ENCODE measurements around the gene SHB.

GRCh38 chr9:37959976-37960375, 109.1 kb downstream of the SHB start:
- no peak for TF ChIP-seq CREB1 (IDR thresholded peaks at IDR 0.05)
- TF ChIP-seq PHF8 (conservative IDR thresholded peaks at IDR 0.05; ENCODE audit: low read depth, low read length), result no peak
- TF ChIP-seq, protein P1, sequence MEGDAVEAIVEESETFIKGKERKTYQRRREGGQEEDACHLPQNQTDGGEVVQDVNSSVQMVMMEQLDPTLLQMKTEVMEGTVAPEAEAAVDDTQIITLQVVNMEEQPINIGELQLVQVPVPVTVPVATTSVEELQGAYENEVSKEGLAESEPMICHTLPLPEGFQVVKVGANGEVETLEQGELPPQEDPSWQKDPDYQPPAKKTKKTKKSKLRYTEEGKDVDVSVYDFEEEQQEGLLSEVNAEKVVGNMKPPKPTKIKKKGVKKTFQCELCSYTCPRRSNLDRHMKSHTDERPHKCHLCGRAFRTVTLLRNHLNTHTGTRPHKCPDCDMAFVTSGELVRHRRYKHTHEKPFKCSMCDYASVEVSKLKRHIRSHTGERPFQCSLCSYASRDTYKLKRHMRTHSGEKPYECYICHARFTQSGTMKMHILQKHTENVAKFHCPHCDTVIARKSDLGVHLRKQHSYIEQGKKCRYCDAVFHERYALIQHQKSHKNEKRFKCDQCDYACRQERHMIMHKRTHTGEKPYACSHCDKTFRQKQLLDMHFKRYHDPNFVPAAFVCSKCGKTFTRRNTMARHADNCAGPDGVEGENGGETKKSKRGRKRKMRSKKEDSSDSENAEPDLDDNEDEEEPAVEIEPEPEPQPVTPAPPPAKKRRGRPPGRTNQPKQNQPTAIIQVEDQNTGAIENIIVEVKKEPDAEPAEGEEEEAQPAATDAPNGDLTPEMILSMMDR (IDR thresholded peaks at IDR 0.05; ENCODE audit: control extremely low read depth in 1 of 3, insufficient read depth in 1 of 3, low read depth in 1 of 3, low read length in 3 of 3), result no peak
- no peak for TF ChIP-seq HDAC2 (IDR thresholded peaks at IDR 0.05; ENCODE audit: borderline replicate concordance in 1 of 2, low read depth in 2 of 2, low read length in 2 of 2)
- no peak for TF ChIP-seq MAFK (IDR thresholded peaks at IDR 0.05; ENCODE audit: low read depth, low read length)
- TF ChIP-seq TCF12 (IDR thresholded peaks at IDR 0.05; ENCODE audit: low read depth, low read length), result no peak
- TF ChIP-seq POLR2AphosphoS5 (IDR thresholded peaks at IDR 0.05; ENCODE audit: low read depth, low read length), result no peak
- no peak for TF ChIP-seq POLR2A (IDR thresholded peaks at IDR 0.05; ENCODE audit: control extremely low read depth in 1 of 2, low read depth in 2 of 2, low read length in 2 of 2)
- TF ChIP-seq EP300 (IDR thresholded peaks at IDR 0.05; ENCODE audit: borderline replicate concordance in 1 of 2, low read depth in 2 of 2, low read length in 2 of 2), result no peak
